HG03066 (cell line): ENCODE measurements around the gene WWOX.
"Not testable (repeated sequence)": the region's sequence is repeated elsewhere in the genome, so short reads cannot be mapped to it uniquely, and the experiment has no call there.

Experiments
- ATAC-seq: cut with Tn5 transposase; IDR thresholded peaks from one replicate; pipeline ENCODE4 v1.9.1; 2021; ENCODE audit warnings: low read depth; ENCODE audit not compliant: unreplicated experiment

Gene WWOX

DNA sequence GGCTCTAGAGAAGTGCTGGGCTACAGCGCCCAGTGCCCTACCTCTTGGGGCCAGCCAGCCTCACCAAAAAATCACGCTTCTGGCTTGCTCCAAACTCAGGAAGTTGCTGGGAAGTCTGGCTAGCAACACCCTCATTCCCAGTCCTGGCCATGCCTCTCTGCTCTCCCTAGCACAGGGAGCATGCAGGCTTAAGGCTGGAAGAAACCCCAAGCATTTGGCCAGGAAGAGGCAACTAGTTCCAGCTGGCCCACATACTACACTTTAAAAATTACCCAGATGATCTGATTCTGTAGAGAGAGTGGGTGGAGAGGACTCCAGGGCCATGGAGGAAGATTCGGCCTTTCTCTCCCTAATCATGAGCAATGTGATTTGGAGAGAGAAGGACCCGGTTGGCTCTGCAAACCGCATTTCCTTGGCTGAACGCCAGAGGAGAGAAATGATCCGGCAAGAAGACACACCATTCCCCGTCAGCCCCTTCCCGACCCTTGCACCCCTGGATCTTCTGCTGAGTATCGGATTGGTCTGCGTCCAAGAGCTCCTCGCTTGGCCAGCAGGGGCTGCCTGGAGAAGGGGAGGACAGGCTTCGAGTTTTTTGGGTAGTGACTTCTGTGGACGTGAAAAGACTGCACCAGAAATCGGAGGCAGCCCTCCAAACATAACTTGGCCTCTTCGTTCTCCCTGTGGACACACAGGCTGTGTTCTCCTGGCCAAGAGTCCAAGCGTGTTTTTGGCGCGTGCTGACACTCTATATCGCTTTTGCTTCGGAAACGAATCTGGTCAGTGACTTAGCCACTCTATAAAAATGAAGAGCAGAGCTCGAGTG lies 406.3 kb downstream of the WWOX start:
- ATAC-seq: no peak

DNA sequence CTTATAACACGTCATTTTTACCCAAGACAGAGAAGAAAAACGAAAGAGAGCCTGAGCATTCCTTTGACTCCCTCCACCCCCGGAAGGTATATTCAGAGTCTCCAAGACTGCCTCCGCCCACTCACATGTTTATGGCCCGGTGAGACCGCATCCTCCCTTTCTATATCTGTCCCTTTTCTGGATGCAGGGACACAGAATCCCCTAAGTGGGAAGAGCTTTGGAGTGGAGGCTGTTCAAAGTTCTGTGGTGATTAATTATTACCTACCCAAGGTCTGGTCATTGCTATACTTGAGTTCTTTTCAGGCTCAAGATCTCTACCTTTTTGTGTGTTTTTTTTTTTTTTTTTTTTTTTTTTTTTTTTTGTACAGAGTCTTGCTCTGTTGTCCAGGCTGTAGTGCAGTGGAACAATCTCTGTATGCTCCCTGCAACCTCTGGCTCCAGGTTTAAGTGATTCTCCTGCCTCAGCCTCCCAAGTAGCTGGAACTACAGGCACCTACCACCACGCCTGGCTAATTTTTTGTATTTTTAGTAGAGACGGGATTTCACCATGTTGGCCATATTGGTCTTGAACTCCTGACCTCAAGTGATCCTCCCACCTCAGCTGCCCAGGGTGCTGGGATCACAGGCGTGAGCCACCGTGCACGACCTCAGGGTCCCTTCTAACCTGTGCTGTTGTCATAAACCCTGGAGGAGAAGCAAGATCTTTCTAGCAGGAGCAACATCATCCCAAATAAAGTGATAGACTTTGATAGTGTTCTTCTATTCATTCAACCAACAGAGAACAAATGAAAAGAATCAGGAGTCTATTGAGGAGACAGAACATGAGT lies 407.1 kb downstream of the WWOX start:
- ATAC-seq: no peak

DNA sequence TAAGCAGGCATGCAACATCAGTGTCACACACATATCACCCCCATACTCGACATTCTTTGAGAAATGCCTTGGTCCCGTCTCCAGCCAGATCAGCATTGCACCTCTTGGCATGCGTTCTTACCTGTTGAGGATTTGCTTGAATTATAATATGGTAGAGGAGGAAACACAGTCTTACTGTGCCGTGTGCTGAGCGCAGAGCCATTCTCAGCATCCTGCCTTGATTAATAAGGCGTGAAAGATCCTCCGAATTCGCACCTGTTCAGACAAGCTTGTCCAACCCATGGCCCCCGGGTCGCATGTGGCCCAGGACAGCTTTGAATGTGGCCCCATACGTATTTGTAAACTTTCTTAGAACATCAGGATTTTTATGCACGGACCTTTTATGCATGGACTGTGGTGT lies 408.1 kb downstream of the WWOX start:
- ATAC-seq: no peak

DNA sequence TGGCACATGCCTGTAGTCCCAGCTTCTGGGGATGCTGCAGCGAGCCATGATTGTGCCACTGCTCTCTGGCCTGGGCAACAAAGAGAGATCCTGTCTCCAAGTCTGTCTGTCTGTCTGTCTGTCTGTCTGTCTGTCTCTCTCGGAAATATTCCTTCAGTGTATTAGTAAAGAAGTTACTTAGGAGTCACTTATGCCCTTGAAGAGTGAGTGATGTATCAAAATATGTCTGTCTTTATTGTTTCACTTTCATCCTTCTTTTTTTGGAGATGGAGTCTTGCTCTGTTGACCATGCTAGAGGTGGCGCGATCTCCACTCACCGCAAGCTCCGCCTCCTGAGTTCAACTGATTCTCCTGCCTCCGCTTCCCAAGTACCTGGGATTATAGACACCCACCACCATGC lies 410.5 kb downstream of the WWOX start:
- ATAC-seq: peak; percentile 56

DNA sequence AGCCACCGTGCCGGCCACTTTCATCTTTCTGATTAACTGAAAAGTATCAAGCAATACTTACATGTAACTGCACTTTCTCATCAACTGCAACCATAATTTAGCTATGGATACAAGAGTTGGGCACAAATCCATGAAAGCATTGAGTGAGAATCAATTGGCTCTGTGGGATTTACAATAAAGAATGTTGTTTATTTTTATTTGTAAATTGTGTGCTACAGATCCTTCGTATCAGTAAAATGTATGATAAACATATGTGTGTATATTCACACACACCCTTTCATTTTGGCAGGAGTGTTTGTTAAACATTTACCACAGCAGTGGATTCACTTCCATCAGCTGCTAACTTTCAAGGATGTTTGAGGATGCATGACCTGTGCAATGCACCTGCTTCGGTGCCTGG lies 411.0 kb downstream of the WWOX start:
- no peak for ATAC-seq

DNA sequence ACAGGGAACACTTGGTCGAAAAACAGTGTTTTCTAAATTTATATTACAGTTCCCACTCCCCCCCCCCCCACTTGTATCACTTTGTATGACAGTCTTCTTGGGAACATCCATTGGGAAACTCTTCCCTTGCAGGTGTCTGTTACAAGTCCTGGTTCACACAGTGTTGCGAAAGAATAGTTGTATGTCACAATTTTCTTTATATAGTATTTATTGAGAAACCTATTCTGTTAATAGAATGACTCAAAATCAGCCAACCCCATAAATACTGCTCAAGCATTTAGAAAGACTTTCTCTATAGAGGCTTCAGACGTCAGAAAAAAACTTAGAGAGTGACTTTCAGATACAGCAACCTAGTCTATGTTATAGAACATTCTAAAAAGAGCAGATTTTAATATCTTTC lies 414.4 kb downstream of the WWOX start:
- ATAC-seq: no peak

DNA sequence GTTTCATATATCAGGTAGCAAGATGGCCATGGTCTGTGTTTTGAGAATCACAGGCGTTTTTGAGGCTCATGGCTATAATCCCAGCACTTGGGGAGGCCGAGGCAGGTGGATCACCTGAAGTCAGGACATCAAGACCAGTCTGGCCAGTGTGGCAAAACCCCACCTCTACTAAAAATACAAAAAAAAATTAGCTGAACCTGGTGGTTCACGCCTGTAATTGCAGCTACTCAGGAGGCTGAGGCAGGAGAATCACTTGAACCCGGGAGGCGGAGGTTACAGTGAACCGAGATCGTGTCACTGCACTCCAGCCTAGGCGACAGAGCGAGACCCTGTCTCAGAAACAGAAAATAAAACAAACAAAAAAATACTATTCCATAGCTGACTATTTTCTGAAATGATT lies 415.4 kb downstream of the WWOX start:
- not testable (repeated sequence) for ATAC-seq

DNA sequence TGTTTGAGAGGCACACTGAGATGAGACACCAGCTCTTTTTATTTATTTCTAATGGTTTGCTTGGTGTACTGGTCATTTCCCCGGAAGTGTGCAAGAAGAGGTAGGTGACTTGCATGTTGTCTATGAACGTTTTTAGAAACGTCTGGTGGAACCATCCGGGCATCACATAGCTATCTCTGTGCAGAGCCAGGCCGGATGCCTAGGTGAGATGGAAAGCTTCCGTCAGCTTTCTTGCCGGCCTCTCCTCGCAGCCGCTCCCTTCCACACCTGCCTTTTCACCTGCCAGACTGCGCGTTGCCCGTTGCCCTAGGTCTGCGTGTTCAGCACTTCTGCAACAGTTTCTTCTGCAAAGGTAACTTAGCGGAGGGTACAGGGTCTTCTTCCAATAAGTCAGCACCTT lies 416.0 kb downstream of the WWOX start:
- no peak for ATAC-seq

DNA sequence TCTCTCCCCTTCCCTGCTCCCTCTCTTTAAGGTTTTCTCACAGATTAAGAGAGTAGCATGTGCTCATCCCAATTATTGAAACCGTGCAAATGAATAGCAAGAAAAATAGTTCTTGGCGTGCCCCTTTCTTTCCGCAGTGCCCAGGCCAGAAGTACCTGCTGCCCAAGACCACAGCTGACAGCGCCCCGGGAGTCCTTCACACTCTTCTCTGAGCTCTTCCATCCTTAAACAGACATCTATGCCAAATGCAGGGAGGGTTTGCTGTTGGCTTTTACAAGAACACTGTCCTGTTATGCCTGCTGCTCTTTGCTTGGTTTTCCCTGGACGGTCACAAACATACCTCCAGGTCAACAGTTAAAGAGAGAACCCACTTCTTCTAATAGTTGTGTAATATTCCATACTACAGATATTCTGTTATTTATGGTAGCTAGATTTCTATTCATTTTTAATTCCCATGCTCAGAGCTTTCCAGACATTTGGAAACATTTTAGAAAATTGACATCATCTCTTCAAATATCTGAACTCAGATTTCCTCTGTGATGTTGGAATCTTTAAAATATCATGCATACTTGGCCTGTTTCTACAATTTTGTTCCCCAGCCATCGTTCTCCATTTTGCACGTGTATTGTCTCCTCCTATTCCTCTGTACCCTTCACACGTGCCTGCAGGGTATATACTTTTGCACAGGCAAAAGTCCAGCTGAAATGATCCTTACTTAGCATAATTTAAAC lies 416.7 kb downstream of the WWOX start:
- no peak for ATAC-seq

DNA sequence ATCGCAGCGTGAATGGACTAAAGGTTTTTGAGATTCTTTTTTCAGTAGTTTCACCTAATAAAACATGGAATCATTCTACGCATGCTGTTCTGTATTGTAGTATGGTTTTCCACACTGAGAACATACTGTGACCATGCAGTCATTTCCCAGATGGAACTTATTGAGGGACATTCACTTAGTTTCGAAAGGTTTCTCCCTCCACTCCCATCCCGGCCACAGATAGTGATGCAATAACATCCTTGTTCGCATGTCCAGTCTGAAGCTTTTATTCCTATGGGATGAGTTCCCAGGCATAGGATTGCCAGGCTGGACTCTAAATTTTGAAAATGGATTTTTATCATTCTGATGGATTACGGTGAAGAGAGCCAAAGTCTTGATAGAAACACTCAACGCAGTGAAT lies 420.4 kb downstream of the WWOX start:
- no peak for ATAC-seq

DNA sequence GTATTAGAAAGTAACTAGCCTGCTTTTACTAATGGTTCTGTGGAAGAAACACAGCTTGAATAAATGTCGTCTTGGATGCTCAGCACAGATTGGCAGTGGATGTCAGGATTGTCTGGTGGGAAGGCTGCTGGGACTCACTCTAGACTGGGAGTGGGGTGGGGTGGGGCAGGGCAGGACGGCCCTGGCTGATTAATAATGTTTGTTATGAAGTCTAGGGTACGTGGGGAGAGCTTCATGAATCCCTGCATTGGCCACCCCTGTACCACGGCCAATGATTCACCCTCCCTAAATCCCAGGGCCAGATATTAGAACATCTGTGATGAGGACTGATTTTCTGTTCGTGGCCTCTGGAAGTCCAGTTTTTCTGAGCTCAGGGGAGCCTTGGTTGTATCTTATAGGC lies 421.0 kb downstream of the WWOX start:
- ATAC-seq: no peak

DNA sequence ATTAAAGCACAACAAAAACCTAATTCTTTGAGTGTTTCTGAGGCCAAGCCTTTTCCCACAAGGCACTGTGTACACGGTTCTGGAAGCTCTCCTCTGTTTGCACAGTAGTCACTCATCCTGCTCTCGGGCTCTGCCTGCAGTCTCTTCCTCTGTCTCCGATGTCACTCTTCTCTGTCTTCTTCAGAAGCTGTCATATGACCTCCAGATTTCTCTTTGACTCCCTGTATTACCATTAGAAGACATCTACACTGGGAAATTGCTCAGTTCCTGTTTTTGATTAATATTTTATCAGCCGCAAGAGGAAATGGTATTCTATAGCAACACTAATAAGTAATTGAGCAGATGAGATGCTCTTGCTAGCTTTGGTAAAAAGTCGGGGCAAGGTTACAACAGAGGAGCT lies 422.9 kb downstream of the WWOX start:
- no peak for ATAC-seq

DNA sequence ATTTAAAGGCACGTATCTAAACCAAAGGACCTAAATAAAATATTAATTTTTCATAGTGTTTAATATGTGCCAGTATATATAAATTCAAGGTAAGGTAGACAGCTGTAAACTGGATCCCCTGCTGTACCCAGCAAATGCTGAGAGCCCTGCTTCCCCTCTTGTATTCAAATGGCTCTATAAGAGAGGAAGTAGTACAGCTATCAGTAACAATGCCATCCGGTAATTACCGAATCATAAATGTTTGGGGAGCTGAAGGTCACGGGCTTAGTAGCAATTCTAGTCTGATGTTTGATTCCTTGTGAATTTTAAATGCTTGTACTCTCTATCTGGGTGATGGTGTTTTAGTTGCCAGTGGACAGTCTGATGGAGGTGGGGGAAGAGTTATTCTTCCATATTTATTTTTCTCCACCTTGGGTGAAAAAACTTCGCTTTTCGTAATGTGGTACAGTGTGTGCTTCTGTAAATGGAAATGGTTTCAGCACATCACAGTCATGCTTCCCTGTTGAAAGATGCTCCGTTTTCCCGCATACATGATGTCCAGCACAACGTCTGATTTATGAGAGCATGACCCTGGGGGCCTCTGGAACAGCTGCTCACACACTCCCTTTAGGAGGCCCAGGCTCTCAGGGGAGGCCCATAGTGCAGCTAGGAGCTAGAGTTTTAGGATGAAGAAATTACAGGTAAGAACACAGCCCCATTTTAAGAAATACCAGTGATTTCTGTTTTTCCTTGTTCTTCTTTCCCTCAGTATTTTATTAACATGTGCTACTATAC lies 423.9 kb downstream of the WWOX start:
- ATAC-seq: no peak

DNA sequence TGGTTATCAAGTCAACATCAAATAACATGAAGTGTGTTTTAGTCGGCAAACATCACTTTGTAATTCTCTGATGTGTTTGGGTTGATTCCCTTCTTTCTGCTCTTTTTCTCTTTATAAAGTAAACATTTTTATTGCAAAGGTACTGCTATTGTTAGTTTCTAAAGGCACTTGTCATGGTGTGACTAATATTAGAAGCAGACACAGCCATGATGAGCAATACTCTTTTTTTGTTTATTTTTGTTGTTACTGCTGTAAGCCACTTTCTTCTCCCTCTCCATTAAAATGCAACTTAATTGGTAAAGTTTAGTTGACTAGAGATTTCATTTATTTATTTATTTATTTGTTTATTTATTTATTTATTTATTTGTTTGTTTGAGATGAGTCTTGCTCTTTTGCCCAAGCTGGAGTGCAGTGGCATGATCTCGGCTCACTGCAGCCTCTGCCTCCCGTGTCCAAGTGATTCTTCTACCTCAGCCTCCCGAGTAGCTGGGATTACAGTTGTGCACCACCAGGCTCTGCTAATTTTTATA lies 424.7 kb downstream of the WWOX start:
- no peak for ATAC-seq

DNA sequence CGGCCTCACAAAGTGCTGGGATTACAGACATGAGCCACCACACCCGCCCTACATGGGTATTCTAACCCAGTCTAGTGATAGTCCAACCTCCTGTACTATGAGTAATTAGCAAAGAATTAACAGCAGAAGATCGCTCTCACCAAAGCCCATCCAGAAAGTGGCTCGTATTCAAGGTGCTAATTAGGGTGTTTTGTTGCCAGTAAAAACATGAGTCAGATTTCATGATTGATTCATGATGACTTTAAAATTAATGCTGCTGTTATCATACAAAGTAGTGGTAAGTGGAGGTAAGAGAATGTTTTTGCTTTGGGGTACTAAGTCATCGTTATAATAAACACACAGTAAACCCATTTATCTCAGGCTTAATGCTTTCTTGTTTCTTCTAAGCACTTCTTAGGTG lies 428.8 kb downstream of the WWOX start:
- no peak for ATAC-seq

DNA sequence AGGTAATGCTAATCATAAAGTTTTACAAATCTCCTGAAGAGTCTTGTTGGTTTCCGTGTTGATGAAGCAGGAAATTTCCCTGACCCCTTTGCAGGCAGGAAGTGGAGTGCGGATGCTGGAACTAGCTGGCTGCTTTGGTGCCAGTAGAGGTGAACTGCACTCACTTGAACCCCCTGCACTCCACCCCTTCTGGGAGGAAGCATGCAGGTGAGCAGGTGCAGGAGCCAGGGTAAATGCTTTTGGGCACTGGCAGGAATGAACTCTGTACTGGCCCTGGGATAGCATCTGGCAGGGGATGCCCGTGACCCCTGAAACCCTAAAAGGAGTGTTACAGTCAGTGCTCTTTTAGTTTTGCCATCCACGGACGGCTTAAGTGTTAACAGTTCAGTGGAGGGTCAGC lies 430.4 kb downstream of the WWOX start:
- ATAC-seq: no peak

DNA sequence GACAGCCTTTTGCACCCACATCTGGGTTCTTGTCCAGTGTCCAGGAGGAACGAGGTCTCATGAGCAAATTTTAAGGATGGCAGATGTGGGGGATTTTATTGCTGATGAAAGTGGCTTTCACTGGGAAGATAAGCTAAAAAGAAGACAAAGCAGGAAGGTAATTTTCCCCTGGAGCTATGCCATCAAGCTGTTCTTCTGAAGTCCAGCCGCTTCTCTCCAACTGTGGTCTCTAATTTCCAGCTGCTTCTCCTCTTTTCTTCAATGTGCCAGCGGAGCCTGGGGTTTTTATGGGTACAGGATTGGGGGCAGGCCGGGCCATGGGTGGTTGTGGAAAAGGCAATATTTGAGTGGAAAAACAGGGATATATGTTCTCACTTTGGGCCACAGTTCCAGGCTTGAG lies 430.8 kb downstream of the WWOX start:
- ATAC-seq: no peak

DNA sequence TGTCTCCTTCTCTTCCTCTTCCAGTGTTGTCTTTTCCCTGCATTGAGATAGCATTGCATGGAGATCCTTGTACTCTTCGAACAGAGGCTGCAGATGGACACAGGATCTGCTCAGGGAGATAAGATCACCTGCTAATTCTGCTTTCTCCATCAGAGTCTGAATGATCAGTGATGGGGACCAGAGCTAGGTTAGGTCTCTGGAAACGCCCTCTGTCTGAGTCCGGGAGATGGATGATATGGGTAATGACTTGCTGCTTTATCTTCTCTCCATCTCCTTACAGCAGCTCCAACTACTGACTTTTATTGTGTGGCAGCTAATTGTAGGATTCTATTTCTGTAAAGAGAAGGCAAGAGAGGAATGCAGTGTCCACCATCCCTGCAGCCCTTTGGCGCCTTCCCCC lies 435.6 kb downstream of the WWOX start:
- ATAC-seq: no peak

DNA sequence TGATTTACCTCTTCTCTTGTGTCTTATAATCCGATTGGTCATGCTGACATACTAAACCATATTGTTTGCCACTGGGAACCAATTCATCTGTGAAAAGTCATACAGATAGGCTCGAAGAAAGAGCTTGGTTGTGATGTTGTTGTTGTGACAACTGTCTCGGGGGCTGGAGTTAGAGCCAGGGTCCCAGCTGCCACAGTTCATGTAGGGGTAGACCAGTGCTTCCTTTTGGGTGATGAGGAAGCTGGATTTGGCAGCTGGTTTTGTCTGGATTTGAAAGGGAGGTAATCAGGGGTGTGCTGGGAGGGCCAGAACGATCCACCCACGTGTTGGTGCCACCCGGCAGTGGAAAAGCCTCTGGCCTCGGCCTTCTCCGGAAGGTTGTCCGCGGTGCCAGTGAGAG lies 438.1 kb downstream of the WWOX start:
- no peak for ATAC-seq

DNA sequence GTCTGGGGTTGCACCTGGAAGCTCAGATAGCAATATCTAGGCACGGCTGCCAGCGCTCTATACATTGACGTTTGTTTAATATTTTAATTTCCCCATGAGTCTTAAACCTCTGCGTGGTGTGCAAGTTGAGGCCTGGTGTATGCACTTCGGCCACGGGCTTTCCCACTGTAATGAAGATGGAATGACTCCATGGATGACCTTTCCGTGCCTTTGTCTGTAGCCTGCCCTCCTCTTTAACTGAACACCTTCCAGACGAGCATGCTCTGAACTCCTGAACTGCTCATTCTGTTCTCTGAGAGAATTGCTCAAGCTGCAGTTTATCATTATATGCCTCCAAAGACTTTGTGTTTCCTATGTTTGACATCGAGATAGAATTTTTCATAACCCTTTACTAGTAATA lies 438.8 kb downstream of the WWOX start:
- ATAC-seq: no peak
